ENCODE data around the gene LRRC8B.
"Not testable (repeated sequence)": the region's sequence is repeated elsewhere in the genome, so short reads cannot be mapped to it uniquely, and the experiment has no call there.

Gene LRRC8B

DNA sequence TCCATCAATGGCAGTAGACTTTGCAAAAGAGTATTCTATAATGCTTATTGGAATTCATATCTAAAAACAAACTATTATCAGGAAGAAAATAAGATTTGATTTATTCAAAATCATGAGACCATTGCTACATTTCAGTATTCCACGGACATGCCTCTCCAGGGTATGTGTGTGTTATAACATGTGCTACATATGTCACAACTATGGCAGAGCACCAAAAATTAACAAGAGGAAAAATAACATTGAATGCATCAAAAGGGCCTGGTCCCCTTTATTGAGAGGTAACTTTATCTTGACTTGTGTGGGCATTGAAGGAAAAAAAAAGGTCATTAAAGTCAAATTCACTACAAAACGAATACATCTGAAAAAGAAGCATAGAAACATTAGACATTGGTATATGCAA, 22.6 kb upstream of the LRRC8B start:
- TF ChIP-seq, protein P1, sequence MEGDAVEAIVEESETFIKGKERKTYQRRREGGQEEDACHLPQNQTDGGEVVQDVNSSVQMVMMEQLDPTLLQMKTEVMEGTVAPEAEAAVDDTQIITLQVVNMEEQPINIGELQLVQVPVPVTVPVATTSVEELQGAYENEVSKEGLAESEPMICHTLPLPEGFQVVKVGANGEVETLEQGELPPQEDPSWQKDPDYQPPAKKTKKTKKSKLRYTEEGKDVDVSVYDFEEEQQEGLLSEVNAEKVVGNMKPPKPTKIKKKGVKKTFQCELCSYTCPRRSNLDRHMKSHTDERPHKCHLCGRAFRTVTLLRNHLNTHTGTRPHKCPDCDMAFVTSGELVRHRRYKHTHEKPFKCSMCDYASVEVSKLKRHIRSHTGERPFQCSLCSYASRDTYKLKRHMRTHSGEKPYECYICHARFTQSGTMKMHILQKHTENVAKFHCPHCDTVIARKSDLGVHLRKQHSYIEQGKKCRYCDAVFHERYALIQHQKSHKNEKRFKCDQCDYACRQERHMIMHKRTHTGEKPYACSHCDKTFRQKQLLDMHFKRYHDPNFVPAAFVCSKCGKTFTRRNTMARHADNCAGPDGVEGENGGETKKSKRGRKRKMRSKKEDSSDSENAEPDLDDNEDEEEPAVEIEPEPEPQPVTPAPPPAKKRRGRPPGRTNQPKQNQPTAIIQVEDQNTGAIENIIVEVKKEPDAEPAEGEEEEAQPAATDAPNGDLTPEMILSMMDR (IDR thresholded peaks at IDR 0.05; ENCODE audit: low read depth, low read length, missing control alignments) = no peak
- no peak for DNase-seq
- Histone ChIP-seq H3K36me3 (replicated peaks) (no peaks in the 10 kb centered on the region), H3K4me3 (ENCODE audit: low read depth, low read length) (no peak overlapping the region), H3K27ac (no peak overlapping the region), H3K27me3 (replicated peaks) (no peaks in the 10 kb centered on the region)
- in situ Hi-C loops (cut with HindIII; ENCODE audit: low pct_ligation_motif_present, low sequenced_read_pairs) = no loop called here

GRCh38 chr1:89502895-89503294, 21.7 kb upstream of the LRRC8B start:
- DNase-seq = no peak
- in situ Hi-C loops (cut with HindIII; ENCODE audit: low pct_ligation_motif_present, low sequenced_read_pairs) = no loop called here
- TF ChIP-seq, protein P1 (IDR thresholded peaks at IDR 0.05; ENCODE audit: low read depth, low read length, missing control alignments) = no peak

DNA sequence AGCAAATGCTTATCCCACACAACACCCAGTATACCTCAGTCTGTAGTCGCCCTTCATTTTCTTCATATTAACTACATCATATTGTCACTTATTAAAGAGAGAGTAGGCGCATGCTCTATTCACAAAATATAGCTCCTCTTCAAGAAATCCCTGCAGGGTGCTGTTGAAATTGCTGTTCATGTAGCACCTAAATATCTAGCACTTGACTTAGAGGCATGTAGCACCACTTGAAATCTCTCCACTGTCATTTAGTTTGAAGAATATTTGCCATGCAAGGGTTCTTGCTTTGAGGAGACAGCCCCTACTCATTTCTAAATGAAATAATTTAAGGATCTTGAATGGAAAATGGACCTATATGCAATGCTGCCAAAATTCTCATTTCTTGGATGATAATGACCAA, 20.9 kb upstream of the LRRC8B start:
- in situ Hi-C loops (cut with HindIII; ENCODE audit: low pct_ligation_motif_present, low sequenced_read_pairs) = no loop called here
- Histone ChIP-seq H3K4me3 (ENCODE audit: low read depth, low read length) (no peak overlapping the region), H3K36me3 (replicated peaks) (no peaks in the 10 kb centered on the region), H3K27me3 (replicated peaks) (no peaks in the 10 kb centered on the region), H3K27ac (no peak overlapping the region)
- TF ChIP-seq, protein P1 (IDR thresholded peaks at IDR 0.05; ENCODE audit: low read depth, low read length, missing control alignments) = no peak
- no peak for DNase-seq

More at GRCh38 chr1:89502895-89503294, 21.7 kb upstream of the LRRC8B start:
- Histone ChIP-seq H3K4me3 (ENCODE audit: low read depth, low read length) (no peak overlapping the region), H3K27ac (no peak overlapping the region), H3K36me3 (replicated peaks) (no peaks in the 10 kb centered on the region), H3K27me3 (replicated peaks) (no peaks in the 10 kb centered on the region)

DNA sequence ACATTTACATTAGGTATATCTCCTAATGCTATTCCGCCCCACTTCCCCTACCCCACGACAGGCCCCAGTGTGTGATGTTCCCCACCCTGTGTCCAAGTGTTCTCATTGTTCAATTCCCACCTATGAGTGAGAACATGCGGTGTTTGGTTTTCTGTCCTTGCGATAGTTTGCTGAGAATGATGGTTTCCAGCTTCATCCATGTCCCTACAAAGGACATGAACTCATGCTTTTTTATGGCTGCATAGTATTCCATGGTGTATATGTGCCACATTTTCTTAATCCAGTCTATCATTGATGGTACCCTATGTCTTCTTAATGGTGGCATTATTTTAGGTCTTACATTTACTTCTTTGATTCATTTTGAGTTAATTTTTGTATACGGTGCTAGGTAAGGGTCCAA, 14.6 kb upstream of the LRRC8B start:
- DNase-seq = not testable (repeated sequence)

GRCh38 chr1:89512996-89513720, 11.5 kb upstream of the LRRC8B start:
- H3K36me3 ChIP-seq (replicated peaks) = no peaks in the 10 kb centered on the region
- no peak for DNase-seq
- TF ChIP-seq, protein P1 (IDR thresholded peaks at IDR 0.05; ENCODE audit: low read depth, low read length, missing control alignments) = no peak
- in situ Hi-C loops (cut with HindIII; ENCODE audit: low pct_ligation_motif_present, low sequenced_read_pairs) = no loop called here
- H3K4me3 ChIP-seq (ENCODE audit: low read depth, low read length) = no peak overlapping the region
- H3K27me3 ChIP-seq (replicated peaks) = no peaks in the 10 kb centered on the region
- H3K27ac ChIP-seq = no peak overlapping the region

More for the DNA sequence above, 14.6 kb upstream of the LRRC8B start:
- H3K27me3 ChIP-seq (replicated peaks); H3K27ac ChIP-seq; H3K36me3 ChIP-seq (replicated peaks); in situ Hi-C loops (cut with HindIII; ENCODE audit: low pct_ligation_motif_present, low sequenced_read_pairs); H3K4me3 ChIP-seq (ENCODE audit: low read depth, low read length): not testable (repeated sequence)

GRCh38 chr1:89516055-89516454, 8.6 kb upstream of the LRRC8B start:
- in situ Hi-C loops (cut with HindIII; ENCODE audit: low pct_ligation_motif_present, low sequenced_read_pairs) = no loop called here
- no peak overlapping the region for H3K4me3 ChIP-seq (ENCODE audit: low read depth, low read length)
- peak; percentile 73 for DNase-seq
- TF ChIP-seq, protein P1 (IDR thresholded peaks at IDR 0.05; ENCODE audit: low read depth, low read length, missing control alignments) = no peak
- no peaks in the 10 kb centered on the region for H3K27me3 ChIP-seq (replicated peaks)
- H3K27ac ChIP-seq = no peak overlapping the region
- H3K36me3 ChIP-seq (replicated peaks) = no peaks in the 10 kb centered on the region
